GM23338 (cell line): ENCODE results near the gene GNAO1.

Experiments
- CTCF ChIP-seq, 2 experiments: fragments of 200-600 bp in 1 of 2; sonication (generic) in 1 of 2; conservative IDR thresholded peaks; 2 replicates each; pipeline versions ENCODE4 v1.5.1 to v1.6.1; 2016 to 2017; ENCODE audit warnings: antibody characterized with exemption in 2 of 2, low read depth in 2 of 2, mild to moderate bottlenecking in 2 of 2, moderate library complexity in 1 of 2
- NANOG ChIP-seq: IDR thresholded peaks from 2 replicates; pipeline ENCODE4 v1.6.1; 2016; ENCODE audit warnings: antibody characterized with exemption, borderline replicate concordance
- POLR2AphosphoS5 ChIP-seq: IDR thresholded peaks from 2 replicates; pipeline ENCODE4 v1.6.1; 2016; ENCODE audit warnings: antibody characterized with exemption, low read depth
- STAT1 ChIP-seq: IDR thresholded peaks from one replicate; pipeline ENCODE4 v1.6.1; 2016; ENCODE audit warnings: antibody characterized with exemption; ENCODE audit not compliant: unreplicated experiment
- ZNF462 ChIP-seq: fragments of 250-450 bp; sonication (Bioruptor Pico); IDR thresholded peaks from 2 replicates; pipeline ENCODE4 v1.5.0; 2020; ENCODE audit warnings: mild to moderate bottlenecking, moderate library complexity

- TF ChIP-seq ZNF462 (CRISPR knock-in tag) (no peak), NANOG (no peak), CTCF (conservative IDR thresholded peaks at IDR 0.05; ENCODE audit: low read depth in 2 of 2) (no peak), POLR2AphosphoS5 (no peak), STAT1 (no peak)
These were observed 103.3 kb downstream of the GNAO1 start for GRCh38 chr16:56294579-56294978.
